HepG2 (cell line): ENCODE data around the gene SNPH. TPM values are rescaled to one million over a fixed set of nuclear protein-coding genes. Genes with fewer than 3 reads are reported as not detected.

Experiments used
- BHLHE40 ChIP-seq: IDR thresholded peaks from 2 replicates; pipeline ENCODE4 v1.6.1; 2011; ENCODE audit warnings: low read length, improper control_type of control experiment
- BRF2 ChIP-seq: sonication (generic); formaldehyde crosslinking; IDR thresholded peaks from 2 replicates; pipeline ENCODE4 v1.8.1; 2022; ENCODE audit warnings: mild to moderate bottlenecking, missing genetic modification reagents
- CAMTA2 ChIP-seq: sonication (generic); formaldehyde crosslinking; IDR thresholded peaks from 2 replicates; pipeline ENCODE4 v1.4.0; 2020; ENCODE audit warnings: mild to moderate bottlenecking, missing genetic modification reagents, borderline replicate concordance
- HOXA3 ChIP-seq: sonication (generic); formaldehyde crosslinking; IDR thresholded peaks from 2 replicates; pipeline ENCODE4 v1.5.0; 2020; ENCODE audit warnings: missing genetic modification reagents
- KLF12 ChIP-seq: sonication (generic); formaldehyde crosslinking; IDR thresholded peaks from 2 replicates; pipeline ENCODE4 v1.4.0; 2020; ENCODE audit warnings: missing genetic modification reagents, borderline replicate concordance
- LRRFIP1 ChIP-seq: sonication (generic); formaldehyde crosslinking; conservative IDR thresholded peaks from 2 replicates; pipeline ENCODE4 v1.4.0; 2020; ENCODE audit warnings: missing genetic modification reagents
- MAFK ChIP-seq, 2 experiments: IDR thresholded peaks in 1 of 2; conservative IDR thresholded peaks in 1 of 2; 2 replicates each; pipeline ENCODE4 v1.6.1; 2011; ENCODE audit warnings: improper control_type of control experiment in 2 of 2, low read length in 2 of 2
- MNT ChIP-seq: fragments of 450-650 bp; IDR thresholded peaks from 2 replicates; pipeline ENCODE4 v1.6.1; 2016
- MTERF4 ChIP-seq: sonication (generic); formaldehyde crosslinking; IDR thresholded peaks from 2 replicates; pipeline ENCODE4 v1.8.0; 2023; ENCODE audit warnings: mild to moderate bottlenecking, missing genetic modification reagents
- SMAD9 ChIP-seq: sonication (generic); formaldehyde crosslinking; IDR thresholded peaks from 2 replicates; pipeline ENCODE4 v1.5.1; 2020; ENCODE audit warnings: mild to moderate bottlenecking, missing genetic modification reagents
- SMYD3 ChIP-seq: sonication (generic); formaldehyde crosslinking; IDR thresholded peaks from 2 replicates; pipeline ENCODE4 v1.8.1; 2023; ENCODE audit warnings: mild to moderate bottlenecking, missing genetic modification reagents
- SYNCRIP ChIP-seq: fragments of 200-400 bp; formaldehyde crosslinking; IDR thresholded peaks from 2 replicates; pipeline ENCODE4 v1.6.1; 2018; ENCODE audit warnings: mild to moderate bottlenecking, low read depth, low read length; ENCODE audit not compliant: insufficient read depth
- ZBTB8A ChIP-seq: sonication (generic); formaldehyde crosslinking; IDR thresholded peaks from 2 replicates; pipeline ENCODE4 v1.4.0; 2020; ENCODE audit warnings: mild to moderate bottlenecking, low read depth, missing genetic modification reagents, borderline replicate concordance
- ZC3H13 ChIP-seq: sonication (generic); formaldehyde crosslinking; IDR thresholded peaks from 2 replicates; pipeline ENCODE4 v1.8.1; 2023; ENCODE audit warnings: mild to moderate bottlenecking, missing genetic modification reagents, moderate library complexity
- ZNF18 ChIP-seq: sonication (generic); formaldehyde crosslinking; IDR thresholded peaks from 2 replicates; pipeline ENCODE4 v1.8.0; 2022; ENCODE audit warnings: mild to moderate bottlenecking, missing genetic modification reagents; ENCODE audit not compliant: insufficient replicate concordance
- ZNF432 ChIP-seq: sonication (generic); formaldehyde crosslinking; IDR thresholded peaks from 2 replicates; pipeline ENCODE4 v1.5.0; 2020; ENCODE audit warnings: missing genetic modification reagents, mild to moderate bottlenecking, borderline replicate concordance
- ZNF775 ChIP-seq: sonication (generic); formaldehyde crosslinking; IDR thresholded peaks from 2 replicates; pipeline ENCODE4 v1.4.0; 2020; ENCODE audit warnings: missing genetic modification reagents, mild to moderate bottlenecking, moderate library complexity, borderline replicate concordance
- polyA plus RNA-seq, 8 experiments: library from polyadenylated mRNA; depleted of rRNA in 3 of 8; stranded (reverse) in 7 of 8; unstranded in 1 of 8; fragments of >200 nt; fragmentation: Illumina TruSeq in 4 of 8; extraction: Trizol in 4 of 8; gene quantifications; 2 replicates each; pipeline versions ENCODE4 v1.2.1 to v1.2.3, GENCODE V29; 2011 to 2016; ENCODE audit warnings: low read depth in 4 of 8, missing spikeins in 1 of 8, mixed read lengths in 1 of 8; ENCODE audit not compliant: insufficient read depth in 1 of 8
- total RNA-seq, 5 experiments: library from RNA; depleted of rRNA; stranded (reverse); fragments of >200 nt; fragmentation: Illumina TruSeq; extraction: Trizol; gene quantifications; 2 replicates each; pipeline ENCODE4 v1.2.3, GENCODE V29; 2016; ENCODE audit warnings: low read depth in 1 of 5
- TF ChIP-seq, protein P1 (sequence below): IDR thresholded peaks from 2 replicates; pipeline ENCODE4 v1.6.1; 2016

Gene SNPH
- total and polyA plus RNA-seq, 2 of the 13 experiments (the other 11 are each of a cell fraction or from before 2014, with no cell fraction given): 0.09 TPM; not detected in 1

- no peak for TF ChIP-seq MNT
- TF ChIP-seq, protein P1, sequence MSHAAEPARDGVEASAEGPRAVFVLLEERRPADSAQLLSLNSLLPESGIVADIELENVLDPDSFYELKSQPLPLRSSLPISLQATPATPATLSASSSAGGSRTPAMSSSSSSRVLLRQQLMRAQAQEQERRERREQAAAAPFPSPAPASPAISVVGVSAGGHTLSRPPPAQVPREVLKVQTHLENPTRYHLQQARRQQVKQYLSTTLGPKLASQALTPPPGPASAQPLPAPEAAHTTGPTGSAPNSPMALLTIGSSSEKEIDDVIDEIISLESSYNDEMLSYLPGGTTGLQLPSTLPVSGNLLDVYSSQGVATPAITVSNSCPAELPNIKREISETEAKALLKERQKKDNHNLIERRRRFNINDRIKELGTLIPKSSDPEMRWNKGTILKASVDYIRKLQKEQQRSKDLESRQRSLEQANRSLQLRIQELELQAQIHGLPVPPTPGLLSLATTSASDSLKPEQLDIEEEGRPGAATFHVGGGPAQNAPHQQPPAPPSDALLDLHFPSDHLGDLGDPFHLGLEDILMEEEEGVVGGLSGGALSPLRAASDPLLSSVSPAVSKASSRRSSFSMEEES: no peak
- no peak for TF ChIP-seq ZNF432 (CRISPR knock-in tag)
- TF ChIP-seq KLF12 (CRISPR knock-in tag): 0 out of 2 replicates have a peak, but pooled peaks have one; percentile 32
- TF ChIP-seq LRRFIP1: no peak
- TF ChIP-seq MTERF4: no peak
- TF ChIP-seq MAFK (conservative IDR thresholded peaks at IDR 0.05 in 1 of 2, IDR thresholded peaks at IDR 0.05 in 1 of 2; ENCODE audit: low read length in 2 of 2): no peak
- no peak for TF ChIP-seq SMAD9
- TF ChIP-seq CAMTA2 (CRISPR knock-in tag): no peak
- no peak for TF ChIP-seq SMYD3 (CRISPR knock-in tag)
- peak; percentile 31; the same call in 1 of the 2 replicates for TF ChIP-seq HOXA3 (CRISPR knock-in tag)
- TF ChIP-seq BRF2 (CRISPR knock-in tag): no peak
- TF ChIP-seq BHLHE40: no peak
- TF ChIP-seq ZBTB8A: no peak
- TF ChIP-seq SYNCRIP: no peak
- no peak for TF ChIP-seq ZNF18
- TF ChIP-seq ZNF775 (CRISPR knock-in tag): no peak
- TF ChIP-seq ZC3H13: no peak
These were observed 51.6 kb downstream of the SNPH start (continued) for GRCh38 chr20:1317545-1318255.
